ENCODE measurements around the gene TIE1.

GRCh38 chr1:43305461-43305860, 4.7 kb downstream of the TIE1 start:
- no peak for TF ChIP-seq CTCF (conservative IDR thresholded peaks at IDR 0.05; ENCODE audit: low read depth, low read length)
- no peak for TF ChIP-seq EZH2 (IDR thresholded peaks at IDR 0.05; ENCODE audit: borderline replicate concordance, low read depth, low read length, poor library complexity, severe bottlenecking)
